Ammon's horn (tissue), 1 donor: ENCODE data around the gene NKD2.
"Not testable (repeated sequence)": the region's sequence is repeated elsewhere in the genome, so short reads cannot be mapped to it uniquely, and the experiment has no call there.

Experiments
- DNase-seq: peaks from one replicate; pipeline ENCODE4 v3.0.0-alpha.2; 2016; ENCODE audit warnings: low spot score

The NKD2 gene

GRCh38 chr5:1058083-1058945 is 49.7 kb downstream of the NKD2 start:
- no peak for DNase-seq

- no peak for DNase-seq
Measured at GRCh38 chr5:1058988-1059883, 50.6 kb downstream of the NKD2 start.

- DNase-seq: no peak
Measured at GRCh38 chr5:1059884-1060263, 51.3 kb downstream of the NKD2 start.

GRCh38 chr5:1060535-1060981 is 52.0 kb downstream of the NKD2 start:
- no peak for DNase-seq

- DNase-seq: not testable (repeated sequence)
Measured at GRCh38 chr5:1061292-1061691, 52.7 kb downstream of the NKD2 start.

GRCh38 chr5:1061916-1062315 is 53.3 kb downstream of the NKD2 start:
- DNase-seq: no peak

GRCh38 chr5:1062761-1063568 is 54.4 kb downstream of the NKD2 start:
- DNase-seq: no peak

- no peak for DNase-seq
Measured at GRCh38 chr5:1063661-1064382, 55.2 kb downstream of the NKD2 start.

GRCh38 chr5:1064383-1065142 is 56.0 kb downstream of the NKD2 start:
- no peak for DNase-seq

GRCh38 chr5:1065143-1065750 is 56.6 kb downstream of the NKD2 start:
- DNase-seq: no peak

GRCh38 chr5:1065891-1066650 is 57.5 kb downstream of the NKD2 start:
- no peak for DNase-seq

GRCh38 chr5:1066676-1067075 is 58.1 kb downstream of the NKD2 start:
- DNase-seq: no peak

GRCh38 chr5:1067141-1068121 is 58.8 kb downstream of the NKD2 start:
- DNase-seq: no peak

- DNase-seq: peak; percentile 33
Measured at GRCh38 chr5:1068204-1068894, 59.7 kb downstream of the NKD2 start.

GRCh38 chr5:1068895-1069719 is 60.5 kb downstream of the NKD2 start:
- DNase-seq: no peak

- DNase-seq: no peak
Measured at GRCh38 chr5:1069720-1070088, 61.1 kb downstream of the NKD2 start.
